NOMO-1 treated with DMSO at 0.1 percent for 48 hours (cell line): ENCODE data around the gene PXMP4.
A peak's percentile ranks its signal among the peaks of the same experiment; 100 is the strongest.

ENCODE experiments used
- DNase-seq: peaks from one replicate; lab custom pipeline; 2025; ENCODE audit not compliant: unreplicated experiment; lab: John Stamatoyannopoulos, UW

Gene PXMP4

DNA sequence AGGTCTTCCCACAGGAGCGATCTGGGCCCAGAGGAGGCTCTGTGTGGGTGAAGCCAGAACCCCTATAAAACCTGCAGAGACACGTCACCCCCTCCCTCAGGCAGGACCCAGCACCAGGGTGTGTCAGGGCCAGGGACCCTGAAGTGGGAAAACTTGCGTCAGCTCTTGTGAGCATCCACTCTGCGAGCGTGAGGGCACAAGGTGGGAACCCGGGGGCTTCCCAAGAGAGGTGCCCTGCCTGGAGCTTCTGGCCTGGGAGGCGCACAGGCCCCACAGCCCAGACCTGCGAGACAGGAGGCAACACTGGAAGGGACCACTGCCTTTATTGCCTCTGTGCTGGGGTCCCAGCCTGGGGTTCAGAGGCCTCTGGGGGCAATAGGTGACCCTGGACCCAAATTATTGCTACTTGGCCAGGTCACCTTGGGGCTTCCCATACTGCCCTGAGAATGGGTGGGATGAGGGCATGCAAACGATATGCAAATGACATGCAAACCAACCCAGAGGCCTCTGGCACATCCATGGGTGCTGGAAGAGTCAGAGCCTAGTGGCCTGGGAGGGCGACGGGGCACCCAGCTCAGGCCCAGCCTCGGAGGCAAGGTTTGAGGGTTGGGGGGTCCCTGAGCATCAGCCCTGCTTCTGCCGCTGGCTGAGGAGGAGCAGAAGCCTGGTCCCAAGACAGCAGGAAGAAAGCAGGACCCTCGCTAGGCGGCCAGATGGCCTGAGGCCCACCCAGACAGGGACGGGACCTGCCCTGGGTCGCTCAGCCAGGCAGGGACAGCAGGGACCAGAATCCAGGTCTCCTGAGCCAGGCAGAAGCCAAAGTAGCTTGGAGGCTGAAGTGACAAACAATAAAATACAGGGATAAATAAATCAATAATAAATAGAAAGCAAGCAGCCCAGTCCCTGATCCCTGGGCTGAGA lies 63.1 kb downstream of the PXMP4 start:
- DNase-seq: no peak

- DNase-seq: no peak
Observed at GRCh38 chr20:33656010-33656782, 63.9 kb downstream of the PXMP4 start.

DNA sequence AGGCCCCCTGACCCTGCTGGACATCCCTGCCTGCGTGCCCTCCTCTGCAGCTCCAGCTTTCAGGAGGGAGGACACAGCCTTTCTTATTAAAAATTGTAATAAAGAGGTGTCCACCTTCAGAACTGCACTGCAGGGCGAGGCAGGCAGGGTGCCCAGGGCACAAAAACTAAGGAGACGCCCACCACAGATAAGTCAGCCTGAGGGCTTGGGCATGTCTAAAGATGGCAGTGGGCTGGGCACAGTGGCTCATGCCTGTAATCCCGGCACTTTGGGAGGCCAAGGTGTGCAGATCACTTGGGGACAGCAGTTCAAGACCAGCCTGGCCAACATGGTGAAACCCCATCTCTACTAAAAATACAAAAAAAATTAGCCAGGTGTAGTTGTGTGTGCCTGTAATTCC lies 64.9 kb downstream of the PXMP4 start:
- no peak for DNase-seq

GRCh38 chr20:33654680-33655161 lies 65.4 kb downstream of the PXMP4 start:
- no peak for DNase-seq

DNA sequence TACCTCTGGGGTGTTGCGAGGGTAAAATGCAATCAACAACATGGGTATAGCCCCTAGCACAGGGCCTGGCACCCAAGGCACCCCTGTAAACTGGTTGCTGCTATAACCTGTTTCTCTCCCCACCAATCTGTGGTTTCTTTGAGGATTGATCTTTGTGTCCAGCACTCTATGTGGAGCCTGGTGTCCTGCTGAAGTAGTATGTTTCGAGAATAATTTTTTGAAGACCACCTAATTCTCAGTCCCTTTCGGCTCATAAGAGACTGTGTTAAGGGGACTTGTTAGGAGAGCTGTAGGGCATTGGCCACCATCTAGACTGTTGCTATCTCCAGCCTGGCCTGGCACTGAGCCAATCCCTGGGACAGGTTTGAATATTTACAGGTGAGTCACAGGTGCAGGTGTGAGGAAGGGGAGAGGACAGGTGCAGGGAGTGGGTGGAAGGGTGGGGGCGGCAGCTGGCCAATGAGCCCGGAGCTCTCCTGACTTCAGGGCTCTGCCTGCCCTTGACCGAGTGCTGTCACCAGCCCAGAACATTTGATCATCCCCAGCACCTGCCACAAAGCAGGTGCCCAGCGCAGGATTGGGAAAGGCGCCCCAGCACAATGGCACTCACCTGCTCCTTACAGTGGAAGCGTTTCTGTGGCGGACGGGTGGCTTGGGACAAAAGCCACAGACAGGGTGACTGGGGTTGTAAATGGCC lies 66.1 kb downstream of the PXMP4 start:
- no peak for DNase-seq

DNA sequence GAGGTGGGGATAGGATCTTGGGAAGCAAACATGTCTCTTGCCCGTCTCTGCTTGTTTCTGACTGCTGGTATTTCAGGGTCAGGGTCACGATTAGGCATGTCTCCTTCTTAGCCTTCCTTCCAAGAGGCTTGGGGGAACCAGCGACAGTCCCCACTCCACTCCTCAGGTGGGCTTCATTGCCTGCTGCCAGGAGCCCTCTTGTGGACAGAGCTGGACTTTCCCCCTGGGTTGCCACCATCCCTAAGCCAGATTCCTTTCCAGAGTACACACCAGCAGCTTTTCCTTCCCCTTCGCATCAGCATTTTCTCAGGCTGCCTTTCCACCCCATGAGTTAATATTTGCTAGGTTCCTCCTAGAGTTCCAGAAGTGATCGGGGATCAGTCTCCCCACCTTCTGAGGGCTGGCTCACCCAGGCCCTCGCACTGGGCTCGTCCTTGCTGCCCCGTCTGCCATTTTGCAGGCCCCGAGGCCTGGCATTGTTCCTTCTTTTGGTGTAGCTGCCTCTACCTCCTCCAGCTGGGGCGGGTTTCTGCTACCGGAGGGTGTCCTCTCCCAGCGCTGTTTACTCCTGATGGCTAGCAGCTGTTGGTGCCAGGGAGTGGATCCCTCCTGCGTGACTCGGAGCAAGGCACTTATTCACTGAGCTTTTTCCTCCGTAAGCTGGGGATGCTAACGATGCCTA lies 66.8 kb downstream of the PXMP4 start:
- peak; percentile 24 for DNase-seq
